ENCODE measurements around the gene CDKL5.

GRCh38 chrX:18643853-18644252, 218.4 kb downstream of the CDKL5 start:
- TF ChIP-seq EZH2 (IDR thresholded peaks at IDR 0.05), result no peak
- no peak for TF ChIP-seq POLR2AphosphoS5 (IDR thresholded peaks at IDR 0.05; ENCODE audit: borderline replicate concordance, low read depth, low read length)
- TF ChIP-seq FOXP2 (optimal IDR thresholded peaks at IDR 0.05; ENCODE audit: control extremely low read depth, extremely low read length, insufficient read depth), result no peak

Measured in SK-N-MC (cell line).